22Rv1 (cell line): ENCODE data around the gene IFNLR1.

ENCODE experiments used
- H3K27ac ChIP-seq: fragments of 450-650 bp; 2 replicates; pipeline ENCODE4 v1.5.1; 2017
- ZFX ChIP-seq: fragments of 450-650 bp; IDR thresholded peaks from 2 replicates; pipeline ENCODE4 v1.6.1; 2017; ENCODE audit warnings: antibody characterized with exemption, borderline replicate concordance
- TF ChIP-seq, protein P1 (sequence below): fragments of 450-650 bp; IDR thresholded peaks from 2 replicates; pipeline ENCODE4 v1.5.1; 2017; ENCODE audit warnings: mild to moderate bottlenecking

IFNLR1 gene

DNA sequence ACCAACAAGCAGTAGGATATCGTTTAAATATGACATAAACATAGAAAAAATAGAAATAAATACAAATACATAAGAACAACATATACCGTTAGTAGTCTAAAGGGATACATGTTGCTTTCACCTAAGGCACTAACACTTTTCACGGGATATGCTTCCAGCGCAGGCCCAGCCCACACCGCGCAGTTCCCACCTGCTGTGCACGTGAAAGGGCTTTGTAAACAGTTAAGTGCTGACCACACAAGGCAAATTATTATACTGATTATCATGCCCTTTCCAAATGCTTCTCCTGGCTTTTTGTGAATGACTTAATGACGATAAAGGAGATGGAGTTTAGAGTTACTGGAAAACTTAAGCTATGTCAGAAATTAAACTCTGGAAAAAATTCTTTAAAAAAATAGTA is 32.9 kb downstream of the IFNLR1 start:
- no peak overlapping the region for H3K27ac ChIP-seq

DNA sequence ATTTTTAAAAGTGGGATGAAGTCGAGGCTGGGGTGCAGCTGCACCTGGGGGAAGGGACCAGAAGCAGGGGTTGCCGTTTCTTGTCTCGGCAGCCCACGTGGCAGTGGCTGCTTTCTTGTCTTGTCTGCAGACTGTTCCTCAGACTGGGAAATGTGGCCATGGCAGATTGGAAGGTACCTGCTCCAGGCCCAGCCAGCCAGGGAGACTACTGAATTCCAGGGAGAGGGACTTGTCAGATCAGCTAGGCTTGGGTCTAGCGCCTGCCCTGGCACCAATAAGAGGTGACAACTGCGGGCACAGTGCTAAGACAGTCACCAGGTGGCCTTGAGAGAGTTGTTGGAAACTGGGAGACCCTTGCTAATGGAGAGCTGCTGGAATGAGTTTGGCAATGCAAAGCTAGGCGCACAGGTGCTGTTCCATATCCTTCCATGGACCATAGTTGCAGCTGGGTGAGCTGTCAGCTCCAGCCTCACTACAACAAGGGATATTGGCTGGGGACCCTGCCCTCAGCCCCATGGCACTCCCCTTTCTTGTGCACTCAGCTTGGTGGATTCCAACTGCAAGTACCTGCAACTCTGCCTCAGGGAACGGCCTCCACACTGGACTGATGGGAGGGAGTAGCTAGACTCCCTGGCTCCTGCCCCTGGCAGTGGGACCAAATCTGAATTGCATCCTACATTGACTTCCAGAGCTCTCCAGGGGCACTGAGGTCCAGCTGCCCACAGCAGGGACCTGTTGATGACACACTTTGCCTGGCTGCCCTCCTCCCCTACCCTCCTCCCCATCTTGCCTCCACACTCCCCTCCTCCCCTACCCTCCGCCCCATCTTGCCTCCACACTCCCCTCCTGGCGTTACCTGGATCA is 34.2 kb downstream of the IFNLR1 start:
- H3K27ac ChIP-seq: no peak overlapping the region
- TF ChIP-seq ZFX: no peak
- TF ChIP-seq, protein P1, sequence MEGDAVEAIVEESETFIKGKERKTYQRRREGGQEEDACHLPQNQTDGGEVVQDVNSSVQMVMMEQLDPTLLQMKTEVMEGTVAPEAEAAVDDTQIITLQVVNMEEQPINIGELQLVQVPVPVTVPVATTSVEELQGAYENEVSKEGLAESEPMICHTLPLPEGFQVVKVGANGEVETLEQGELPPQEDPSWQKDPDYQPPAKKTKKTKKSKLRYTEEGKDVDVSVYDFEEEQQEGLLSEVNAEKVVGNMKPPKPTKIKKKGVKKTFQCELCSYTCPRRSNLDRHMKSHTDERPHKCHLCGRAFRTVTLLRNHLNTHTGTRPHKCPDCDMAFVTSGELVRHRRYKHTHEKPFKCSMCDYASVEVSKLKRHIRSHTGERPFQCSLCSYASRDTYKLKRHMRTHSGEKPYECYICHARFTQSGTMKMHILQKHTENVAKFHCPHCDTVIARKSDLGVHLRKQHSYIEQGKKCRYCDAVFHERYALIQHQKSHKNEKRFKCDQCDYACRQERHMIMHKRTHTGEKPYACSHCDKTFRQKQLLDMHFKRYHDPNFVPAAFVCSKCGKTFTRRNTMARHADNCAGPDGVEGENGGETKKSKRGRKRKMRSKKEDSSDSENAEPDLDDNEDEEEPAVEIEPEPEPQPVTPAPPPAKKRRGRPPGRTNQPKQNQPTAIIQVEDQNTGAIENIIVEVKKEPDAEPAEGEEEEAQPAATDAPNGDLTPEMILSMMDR: no peak

More for the DNA sequence above, 32.9 kb downstream of the IFNLR1 start:
- TF ChIP-seq, protein P1: no peak
- TF ChIP-seq ZFX: no peak

DNA sequence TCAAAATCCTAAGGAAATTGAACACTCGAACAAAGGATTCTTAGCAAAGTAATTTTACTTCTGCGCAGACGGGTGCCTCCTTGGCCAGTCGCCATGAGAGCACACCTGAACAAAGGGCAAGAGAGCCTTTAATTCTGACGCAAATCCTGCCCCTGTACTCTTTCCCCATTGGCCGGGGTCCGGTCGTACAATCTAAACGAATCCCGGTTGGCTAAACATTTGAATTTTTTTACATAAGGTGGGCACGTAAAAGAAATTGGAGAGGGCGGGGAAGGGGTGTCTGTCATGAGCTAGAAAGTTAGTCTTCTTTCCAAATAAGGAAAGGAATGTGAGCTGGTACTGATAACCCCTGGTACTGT is 35.9 kb downstream of the IFNLR1 start:
- TF ChIP-seq, protein P1: no peak
- no peak for TF ChIP-seq ZFX
- peak overlapping the region; percentile 69 for H3K27ac ChIP-seq

DNA sequence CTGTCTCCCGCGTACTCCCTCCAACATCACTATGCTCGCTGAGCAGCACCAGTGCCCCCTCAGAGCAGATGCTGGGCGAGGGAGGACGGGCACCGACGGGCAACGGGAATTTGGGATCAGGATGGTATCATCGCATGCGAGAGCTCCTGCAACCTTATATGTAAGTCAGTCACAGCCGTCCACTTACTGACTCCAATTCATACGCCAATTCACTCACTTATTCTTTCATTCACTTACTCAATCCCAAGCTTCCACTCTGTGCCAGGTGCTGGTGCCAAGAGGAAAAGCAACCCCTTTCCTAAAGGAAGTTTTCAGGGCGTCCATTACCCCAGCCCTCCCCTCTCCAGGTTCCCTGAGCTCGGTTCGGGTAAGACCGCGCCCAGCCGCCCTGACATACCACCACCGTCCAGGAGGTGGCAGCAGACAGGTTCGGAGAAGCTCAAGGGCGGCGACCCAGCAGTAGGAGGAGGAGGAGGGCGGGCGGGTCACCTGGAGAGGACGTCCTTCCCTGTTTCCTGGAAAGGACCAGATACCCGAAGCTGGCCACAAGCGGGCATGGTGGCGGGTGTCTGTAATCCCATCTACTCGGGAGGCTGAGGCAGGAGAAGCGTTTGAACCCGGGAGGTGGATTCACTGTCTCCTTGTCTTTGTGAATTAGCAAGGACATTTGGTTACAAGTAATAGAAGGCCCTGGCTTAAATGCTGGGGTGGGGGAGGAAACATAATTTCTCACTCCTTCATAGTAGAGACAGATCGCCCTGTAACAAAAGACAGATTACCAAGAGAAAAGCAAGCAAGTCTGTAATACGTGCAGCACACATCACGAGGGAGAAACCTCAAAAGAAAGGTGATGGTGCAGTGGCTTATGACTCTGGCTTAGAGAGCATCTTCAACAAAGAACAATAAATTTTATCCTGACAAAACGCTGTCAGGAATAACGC is 36.6 kb downstream of the IFNLR1 start:
- TF ChIP-seq ZFX: no peak
- TF ChIP-seq, protein P1: peak; percentile 95
- H3K27ac ChIP-seq: peak overlapping the region; percentile 69

DNA sequence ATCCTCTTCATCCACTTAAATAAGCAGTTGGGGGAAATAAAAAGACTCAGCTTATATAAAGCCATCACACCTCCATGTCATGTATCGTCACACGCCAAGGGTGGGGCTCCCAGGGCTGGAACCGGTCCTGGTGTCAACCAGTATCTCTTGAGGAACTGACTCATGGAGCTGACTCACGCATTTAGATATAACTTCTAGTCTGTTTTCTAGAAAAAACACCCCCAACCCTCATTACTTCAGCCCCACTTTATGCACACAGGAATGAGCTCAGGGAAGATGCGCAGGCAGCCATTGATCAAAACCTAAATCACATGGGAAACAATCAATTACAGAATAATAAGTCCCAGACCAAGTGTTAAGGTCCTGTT is 37.2 kb downstream of the IFNLR1 start:
- no peak overlapping the region for H3K27ac ChIP-seq
- TF ChIP-seq ZFX: no peak
- TF ChIP-seq, protein P1: no peak

DNA sequence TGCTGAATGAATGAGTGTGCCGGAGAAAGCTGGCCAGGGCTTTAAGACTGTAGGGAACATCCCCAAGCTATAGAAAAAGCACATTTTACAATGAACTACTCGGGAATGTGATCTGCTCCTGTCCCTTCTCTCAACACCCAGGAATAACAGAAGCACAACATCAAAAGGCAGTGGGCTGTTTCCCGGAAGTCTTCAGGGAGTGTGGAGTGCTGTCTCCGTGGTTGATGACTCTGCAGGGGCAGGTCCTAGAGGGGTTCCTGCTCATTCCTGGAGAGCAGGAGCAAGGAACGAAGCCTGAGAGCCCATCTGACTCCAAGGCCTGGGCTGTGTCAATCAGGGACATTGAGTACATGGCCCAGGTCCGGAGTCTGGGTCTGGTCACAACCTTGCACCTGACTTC is 39.3 kb downstream of the IFNLR1 start:
- no peak overlapping the region for H3K27ac ChIP-seq
- TF ChIP-seq ZFX: no peak
- TF ChIP-seq, protein P1: no peak

DNA sequence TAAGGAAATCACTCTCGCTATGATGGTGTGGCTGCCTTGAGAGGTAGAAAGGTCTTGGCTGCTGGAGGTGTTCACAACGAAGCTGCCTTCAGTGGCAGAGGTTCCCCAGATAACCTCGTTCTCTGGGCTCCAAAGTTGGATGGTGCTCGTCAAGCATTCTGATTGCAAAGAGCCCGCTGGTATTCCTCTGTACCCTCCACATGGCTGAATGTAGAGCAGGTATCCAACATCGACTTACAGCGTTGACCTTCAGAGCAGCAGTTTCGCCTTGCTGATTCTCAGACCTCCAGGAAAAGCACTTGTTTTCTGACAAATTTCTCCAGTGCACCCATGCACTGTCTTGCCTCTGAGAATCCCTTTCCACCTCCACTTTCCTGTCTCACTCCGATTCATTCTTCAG is 39.9 kb downstream of the IFNLR1 start:
- TF ChIP-seq, protein P1: no peak
- TF ChIP-seq ZFX: no peak
- no peak overlapping the region for H3K27ac ChIP-seq
